HepG2 (cell line): ENCODE results near the gene EFCAB11. TPM values are rescaled to one million over a fixed set of nuclear protein-coding genes. Genes with fewer than 3 reads are reported as not detected.

Experiments used
- ATAC-seq: fragments of 200-7000 bp; cut with Tn5 transposase; 3 replicates; pipeline ENCODE4 v1.9.1; 2020; ENCODE audit warnings: mild to moderate bottlenecking, moderate library complexity
- BruUV-seq: library from RNA; stranded (reverse); fragments of 400-500 nt; replicated peaks from 2 replicates; lab custom pipeline; 2021; lab: Mats Ljungman, UMichigan
- CTCF ChIA-PET: fragments of 300-600 bp; formaldehyde crosslinking; extraction: SDS; loops from one replicate; lab custom pipeline; 2021; ENCODE audit warnings: low total read pairs, inconsistent platforms, low intra/inter-chr PET ratio; lab: Yijun Ruan, JAX
- POLR2A ChIA-PET: fragments of 350-600 bp; sonication (Branson Sonifier 250); formaldehyde crosslinking; loops from one replicate; lab custom pipeline; 2020; ENCODE audit warnings: antibody characterized with exemption, inconsistent platforms; lab: Yijun Ruan, JAX
- DNase-seq: peaks from one replicate; pipeline ENCODE4 v3.0.0-alpha.2; 2015; ENCODE audit warnings: low spot score
- FAIRE-seq: peaks from 3 replicates; lab custom pipeline; 2011; peaks lifted over from hg19 to GRCh38; lab: Jason Lieb, UNC
- H2AFZ ChIP-seq: one replicate; pipeline ENCODE4 v1.6.1; 2011; ENCODE audit warnings: low read length, inconsistent platforms
- H3K27ac ChIP-seq: fragments of 300-600 bp; 3 replicates; pipeline ENCODE4 v1.8.0; 2011; ENCODE audit warnings: mixed run types, mild to moderate bottlenecking, mixed read lengths, low read length, inconsistent platforms; ENCODE audit not compliant: insufficient read depth; ENCODE audit errors: extremely low read length
- H3K27me3 ChIP-seq, 2 experiments: fragments of 200-600 bp in 1 of 2; 2 replicates in 1 of 2; 3 replicates in 1 of 2; pipeline versions ENCODE4 v1.6.0 to v1.8.0; 2011; ENCODE audit warnings: low read length in 2 of 2, mild to moderate bottlenecking in 2 of 2, moderate library complexity in 2 of 2, inconsistent platforms in 1 of 2; ENCODE audit not compliant: insufficient read depth in 2 of 2, control insufficient read depth in 1 of 2
- H3K36me3 ChIP-seq, 2 experiments: fragments of 200-600 bp in 1 of 2; replicated peaks in 1 of 2; 2 replicates in 1 of 2; 3 replicates in 1 of 2; pipeline versions ENCODE4 v1.5.1 to v1.8.0; 2011; ENCODE audit warnings: low read length in 2 of 2, inconsistent platforms in 1 of 2; ENCODE audit not compliant: insufficient read depth in 2 of 2, control insufficient read depth in 1 of 2
- H3K4me1 ChIP-seq: 2 replicates; pipeline ENCODE4 v1.5.1; 2012; ENCODE audit warnings: low read length, inconsistent platforms; ENCODE audit not compliant: insufficient read depth
- H3K4me2 ChIP-seq: 2 replicates; pipeline ENCODE4 v1.6.0; 2011; ENCODE audit warnings: low read depth, low read length, inconsistent platforms
- H3K4me3 ChIP-seq, 3 experiments: fragments of 200-600 bp in 1 of 3; sonication (generic), shearing (Covaris generic) in 1 of 3; replicated peaks in 1 of 3; 2 replicates each; pipeline ENCODE4 v1.5.1; 2011 to 2016; ENCODE audit warnings: low read length in 3 of 3, inconsistent platforms in 2 of 3, low read depth in 2 of 3, mild to moderate bottlenecking in 2 of 3, control low read depth in 1 of 3, mixed read lengths in 1 of 3; ENCODE audit not compliant: insufficient read depth in 1 of 3
- H3K79me2 ChIP-seq: one replicate; pipeline ENCODE4 v1.6.1; 2011; ENCODE audit warnings: low read length, inconsistent platforms; ENCODE audit not compliant: insufficient read depth
- H3K9ac ChIP-seq: 2 replicates; pipeline ENCODE4 v1.6.0; 2011; ENCODE audit warnings: mild to moderate bottlenecking, low read depth, low read length, inconsistent platforms; ENCODE audit not compliant: insufficient read depth
- H3K9me3 ChIP-seq: 2 replicates; pipeline ENCODE4 v1.5.1; 2012; ENCODE audit warnings: mild to moderate bottlenecking, low read length
- H4K20me1 ChIP-seq: 2 replicates; pipeline ENCODE4 v1.6.0; 2011; ENCODE audit warnings: inconsistent platforms, mild to moderate bottlenecking, low read length, moderate library complexity; ENCODE audit not compliant: insufficient read depth
- KLF9 ChIP-seq: IDR thresholded peaks from 2 replicates; pipeline ENCODE4 v1.6.1; 2016; ENCODE audit warnings: low read depth
- MTA3 ChIP-seq: sonication (generic); formaldehyde crosslinking; IDR thresholded peaks from 2 replicates; pipeline ENCODE4 v1.4.0; 2020; ENCODE audit warnings: missing genetic modification reagents
- NONO ChIP-seq, 2 experiments: fragments of 450-650 bp in 1 of 2; sonication (generic) in 1 of 2; formaldehyde crosslinking in 1 of 2; IDR thresholded peaks in 1 of 2; conservative IDR thresholded peaks in 1 of 2; 2 replicates each; pipeline versions ENCODE4 v1.6.1 to v1.8.0; 2017 to 2022; ENCODE audit warnings: mild to moderate bottlenecking in 1 of 2, missing genetic modification reagents in 1 of 2, moderate library complexity in 1 of 2
- PATZ1 ChIP-seq: sonication (generic); formaldehyde crosslinking; IDR thresholded peaks from 2 replicates; pipeline ENCODE4 v1.4.0; 2020; ENCODE audit warnings: missing genetic modification reagents
- PHF8 ChIP-seq: sonication (generic); formaldehyde crosslinking; IDR thresholded peaks from 2 replicates; pipeline ENCODE4 v1.5.0; 2020; ENCODE audit warnings: missing genetic modification reagents
- RELA ChIP-seq: sonication (generic); formaldehyde crosslinking; IDR thresholded peaks from 2 replicates; pipeline ENCODE4 v1.4.0; 2020; ENCODE audit warnings: missing genetic modification reagents
- SAP130 ChIP-seq: IDR thresholded peaks from 2 replicates; pipeline ENCODE4 v1.6.1; 2016; ENCODE audit warnings: low read depth
- SIN3A ChIP-seq: IDR thresholded peaks from 2 replicates; pipeline ENCODE4 v1.6.1; 2011; ENCODE audit warnings: low read depth, mild to moderate bottlenecking, control low read depth, low read length, borderline replicate concordance
- SMAD3 ChIP-seq: sonication (generic); formaldehyde crosslinking; IDR thresholded peaks from 2 replicates; pipeline ENCODE4 v1.4.0; 2020; ENCODE audit warnings: missing genetic modification reagents
- THRA ChIP-seq: sonication (generic); formaldehyde crosslinking; IDR thresholded peaks from 2 replicates; pipeline ENCODE4 v1.4.0; 2020; ENCODE audit warnings: missing genetic modification reagents, borderline replicate concordance
- YEATS2 ChIP-seq: sonication (generic); formaldehyde crosslinking; IDR thresholded peaks from 2 replicates; pipeline ENCODE4 v1.4.0; 2020; ENCODE audit warnings: missing genetic modification reagents, borderline replicate concordance
- ZBTB42 ChIP-seq: sonication (generic); formaldehyde crosslinking; IDR thresholded peaks from 2 replicates; pipeline ENCODE4 v1.5.0; 2020; ENCODE audit warnings: mild to moderate bottlenecking, missing genetic modification reagents
- ZFP62 ChIP-seq: sonication (generic); formaldehyde crosslinking; IDR thresholded peaks from 2 replicates; pipeline ENCODE4 v1.4.0; 2020; ENCODE audit warnings: missing genetic modification reagents
- ZFY ChIP-seq: sonication (generic); formaldehyde crosslinking; IDR thresholded peaks from 2 replicates; pipeline ENCODE4 v1.4.0; 2020; ENCODE audit warnings: missing genetic modification reagents
- ZNF329 ChIP-seq: sonication (generic); formaldehyde crosslinking; IDR thresholded peaks from 2 replicates; pipeline ENCODE4 v1.9.0; 2021; ENCODE audit warnings: low read depth, mild to moderate bottlenecking, missing genetic modification reagents
- ZNF607 ChIP-seq: sonication (generic); formaldehyde crosslinking; IDR thresholded peaks from 2 replicates; pipeline ENCODE4 v1.5.1; 2020; ENCODE audit warnings: missing genetic modification reagents, mild to moderate bottlenecking, borderline replicate concordance
- ZSCAN5A ChIP-seq: sonication (generic); formaldehyde crosslinking; IDR thresholded peaks from 2 replicates; pipeline ENCODE4 v1.8.0; 2022; ENCODE audit warnings: mild to moderate bottlenecking, missing genetic modification reagents, borderline replicate concordance
- WGBS: methylation state at CpG from one replicate; pipeline ENCODE4 v1.1.6; 2017; ENCODE audit warnings: low lambda C conversion rate; 5-methylcytosine and 5-hydroxymethylcytosine counted together
- in situ Hi-C: cut with HindIII; loops from 2 replicates; pipeline ENCODE4 v1.10.0; 2017; ENCODE audit warnings: low pct_unique_long_range_greater_than_20kb; ENCODE audit not compliant: extremely low pct_ligation_motif_present
- intact Hi-C: fragments of 100-400 bp; cut with micrococcal nuclease; formaldehyde crosslinking; loops from one replicate; pipeline ENCODE4 v1.10.0; 2022; ENCODE audit not compliant: unreplicated experiment
- polyA plus RNA-seq, 8 experiments: library from polyadenylated mRNA; depleted of rRNA in 3 of 8; stranded (reverse) in 7 of 8; unstranded in 1 of 8; fragments of >200 nt; fragmentation: Illumina TruSeq in 4 of 8; extraction: Trizol in 4 of 8; gene quantifications; 2 replicates each; pipeline versions ENCODE4 v1.2.1 to v1.2.3, GENCODE V29; 2011 to 2016; ENCODE audit warnings: low read depth in 4 of 8, missing spikeins in 1 of 8, mixed read lengths in 1 of 8; ENCODE audit not compliant: insufficient read depth in 1 of 8
- total RNA-seq, 5 experiments: library from RNA; depleted of rRNA; stranded (reverse); fragments of >200 nt; fragmentation: Illumina TruSeq; extraction: Trizol; gene quantifications; 2 replicates each; pipeline ENCODE4 v1.2.3, GENCODE V29; 2016; ENCODE audit warnings: low read depth in 1 of 5

Gene EFCAB11
- total and polyA plus RNA-seq, 2 of the 13 experiments (the other 11 are each of a cell fraction or from before 2014, with no cell fraction given): 8.2 to 31.5 TPM

GRCh38 chr14:89955745-89956660 lies 1.5 kb upstream of the EFCAB11 start, which contains the start of gene TDP1:
Gene TDP1 (plus strand): TSS chr14:89955927. CDS start chr14:89963115, 7,188 bp downstream.
- no peaks in the 10 kb centered on the region for H4K20me1 ChIP-seq
- H3K9ac ChIP-seq: peak within 1 kb of the TSS; percentile 82
- BruUV-seq: no TSS peak
- peaks cover 19% of the 10 kb centered on the region for H3K79me2 ChIP-seq
- H3K9me3 ChIP-seq: no peaks in the 10 kb centered on the region
- peak within 1 kb of the TSS; percentile 96 for H2AFZ ChIP-seq
- ChIA-PET CTCF (no interaction called here), POLR2A (interaction anchor here (1.1 kb wide), 1 partner anchor 604 kb away, joined by 3 read pairs; no protein-coding TSS in a partner anchor)
- FAIRE-seq (peak; percentile 21), DNase-seq (peak; percentile 91), ATAC-seq (peak; percentile 77)
- WGBS: 0% methylated on average over 10 of the region's 84 CpGs
- no peaks in the 10 kb centered on the region for H3K36me3 ChIP-seq
- H3K4me3 ChIP-seq: peak within 1 kb of the TSS; percentile 77 to 95 (median 80)
- H3K4me2 ChIP-seq: peak within 1 kb of the TSS; percentile 86
- peaks cover 29% of the 10 kb centered on the region for H3K4me1 ChIP-seq
- in situ Hi-C loops: loop anchor here (25.0 kb wide), 1 partner anchor 281 kb away; no protein-coding TSS in a partner anchor
- intact Hi-C loops: loop anchor here (2.0 kb wide), 1 partner anchor 427 kb away; no protein-coding TSS in a partner anchor
- no peaks in the 10 kb centered on the region; a peak in 1 of 5 replicates for H3K27me3 ChIP-seq
- H3K27ac ChIP-seq: peak within 1 kb of the TSS; percentile 78
- TF ChIP-seq PATZ1 (CRISPR knock-in tag): peak; percentile 64
- TF ChIP-seq ZBTB42 (CRISPR knock-in tag): peak; percentile 86; the same call in 1 of the 2 replicates
- peak; percentile 88 for TF ChIP-seq PHF8 (CRISPR knock-in tag)
- TF ChIP-seq ZNF329 (CRISPR knock-in tag): no peak
- TF ChIP-seq MTA3 (CRISPR knock-in tag): no peak
- peak; percentile 90 for TF ChIP-seq SAP130 (CRISPR knock-in tag)
- peak; percentile 64; the same call in 1 of the 2 replicates for TF ChIP-seq SMAD3
- peak; percentile 97 for TF ChIP-seq ZFY (CRISPR knock-in tag)
- TF ChIP-seq ZSCAN5A (CRISPR knock-in tag): peak; percentile 51; the same call in 1 of the 2 replicates
- TF ChIP-seq NONO (IDR thresholded peaks at IDR 0.05): no peak
- peak; percentile 88 for TF ChIP-seq NONO (CRISPR knock-in tag; conservative IDR thresholded peaks at IDR 0.05)
- no peak; the same call in 1 of the 2 replicates for TF ChIP-seq ZFP62
- peak; percentile 77 for TF ChIP-seq SIN3A
- peak; percentile 65; the same call in 1 of the 2 replicates for TF ChIP-seq THRA
- TF ChIP-seq ZNF607 (CRISPR knock-in tag): peak; percentile 58
- peak; percentile 87; the same call in 1 of the 2 replicates for TF ChIP-seq KLF9 (CRISPR knock-in tag)
- peak; percentile 80; the same call in 1 of the 2 replicates for TF ChIP-seq YEATS2 (CRISPR knock-in tag)
- TF ChIP-seq RELA (CRISPR knock-in tag): no peak
